GM12865 (cell line): ENCODE data around the gene CTNNA3.

ENCODE experiments used
- DNase-seq: peaks from one replicate; pipeline ENCODE4 v3.0.0; 2010; ENCODE audit warnings: low read depth
- H3K4me3 ChIP-seq: 2 replicates; pipeline ENCODE4 v1.5.1; 2011; ENCODE audit warnings: mild to moderate bottlenecking, low read depth, low read length, control low read depth
- TF ChIP-seq, protein P1 (sequence below): IDR thresholded peaks from 2 replicates; pipeline ENCODE4 v1.5.1; 2011; ENCODE audit warnings: low read length, control low read depth, low read depth, inconsistent platforms; ENCODE audit not compliant: insufficient read depth; ENCODE audit errors: missing control alignments

CTNNA3 gene

DNA sequence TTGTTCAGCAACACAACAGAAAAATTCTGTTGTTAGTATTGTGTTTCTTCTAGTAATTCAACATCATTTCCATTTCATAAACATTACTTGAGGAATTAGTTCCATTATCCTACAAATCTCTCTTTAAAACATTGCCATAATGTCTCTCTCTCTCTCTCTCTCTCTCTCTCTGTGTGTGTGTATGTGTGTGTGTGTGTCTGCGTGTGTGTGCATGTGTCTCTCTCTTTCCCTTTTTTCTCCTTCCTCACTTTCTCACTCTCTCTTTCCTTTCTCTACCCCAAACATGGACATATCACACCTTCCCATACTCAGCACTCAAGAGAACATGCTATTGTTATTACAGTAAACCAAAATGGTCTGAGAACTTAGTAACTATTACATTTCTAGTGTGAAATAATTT lies 753.6 kb downstream of the CTNNA3 start:
- no peak overlapping the region for H3K4me3 ChIP-seq
- no peak for DNase-seq
- TF ChIP-seq, protein P1, sequence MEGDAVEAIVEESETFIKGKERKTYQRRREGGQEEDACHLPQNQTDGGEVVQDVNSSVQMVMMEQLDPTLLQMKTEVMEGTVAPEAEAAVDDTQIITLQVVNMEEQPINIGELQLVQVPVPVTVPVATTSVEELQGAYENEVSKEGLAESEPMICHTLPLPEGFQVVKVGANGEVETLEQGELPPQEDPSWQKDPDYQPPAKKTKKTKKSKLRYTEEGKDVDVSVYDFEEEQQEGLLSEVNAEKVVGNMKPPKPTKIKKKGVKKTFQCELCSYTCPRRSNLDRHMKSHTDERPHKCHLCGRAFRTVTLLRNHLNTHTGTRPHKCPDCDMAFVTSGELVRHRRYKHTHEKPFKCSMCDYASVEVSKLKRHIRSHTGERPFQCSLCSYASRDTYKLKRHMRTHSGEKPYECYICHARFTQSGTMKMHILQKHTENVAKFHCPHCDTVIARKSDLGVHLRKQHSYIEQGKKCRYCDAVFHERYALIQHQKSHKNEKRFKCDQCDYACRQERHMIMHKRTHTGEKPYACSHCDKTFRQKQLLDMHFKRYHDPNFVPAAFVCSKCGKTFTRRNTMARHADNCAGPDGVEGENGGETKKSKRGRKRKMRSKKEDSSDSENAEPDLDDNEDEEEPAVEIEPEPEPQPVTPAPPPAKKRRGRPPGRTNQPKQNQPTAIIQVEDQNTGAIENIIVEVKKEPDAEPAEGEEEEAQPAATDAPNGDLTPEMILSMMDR: no peak

DNA sequence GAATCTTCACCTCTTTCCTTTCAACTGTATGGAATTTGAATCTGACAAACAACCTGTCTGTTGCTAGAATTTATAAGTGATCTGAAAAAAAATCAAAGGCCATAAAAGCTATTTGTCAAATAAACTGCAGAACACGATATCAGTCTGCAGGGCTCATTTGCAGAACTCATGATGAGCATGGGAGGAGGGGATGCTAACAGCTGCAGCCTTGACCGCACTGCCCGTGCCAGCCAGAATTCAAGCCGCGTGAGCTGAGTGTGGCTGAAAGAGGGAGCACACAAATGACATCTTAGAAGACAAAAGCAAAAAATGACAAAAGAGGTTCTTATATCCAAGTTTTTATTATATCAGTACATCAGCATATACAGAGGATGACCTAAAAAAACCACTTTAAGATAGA lies 754.5 kb downstream of the CTNNA3 start:
- no peak overlapping the region for H3K4me3 ChIP-seq
- DNase-seq: no peak
- TF ChIP-seq, protein P1: no peak

DNA sequence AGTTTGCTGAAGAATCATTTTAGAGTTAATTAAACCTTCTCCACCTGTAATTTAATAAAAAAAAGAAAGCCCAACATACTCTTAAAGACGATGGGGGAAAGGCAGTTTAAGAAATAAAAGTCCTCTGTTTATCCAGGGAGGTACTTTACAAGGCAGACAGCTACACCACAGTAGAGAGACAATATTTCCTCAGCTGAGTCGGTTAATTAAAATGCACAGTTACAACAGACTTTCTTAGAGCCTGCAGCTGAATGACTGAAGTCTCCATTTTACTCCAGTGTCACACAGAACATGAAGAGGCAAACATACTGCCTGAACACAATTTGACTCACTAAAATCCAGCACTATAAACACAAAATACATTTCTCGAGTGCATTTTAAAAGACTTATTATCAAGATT lies 755.0 kb downstream of the CTNNA3 start:
- DNase-seq: no peak
- TF ChIP-seq, protein P1: no peak
- H3K4me3 ChIP-seq: no peak overlapping the region

DNA sequence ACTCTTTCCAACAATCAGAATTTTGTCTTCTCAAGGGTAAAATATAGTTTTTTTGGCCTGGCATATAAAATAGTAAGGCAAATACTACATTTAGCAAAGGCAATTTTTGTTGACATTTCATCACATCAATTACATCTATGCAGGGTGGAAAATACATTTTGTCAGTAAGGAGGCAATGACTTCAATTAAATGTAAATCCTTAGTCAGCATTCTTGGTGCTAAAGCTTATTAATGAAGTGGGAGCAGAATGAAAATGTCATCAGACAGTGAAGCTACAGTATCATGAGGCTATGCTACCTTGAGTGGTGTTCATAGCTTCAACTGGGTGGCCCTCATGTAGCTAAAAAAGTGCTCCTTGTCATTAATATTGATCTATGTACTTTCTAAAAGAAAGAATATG lies 761.3 kb downstream of the CTNNA3 start:
- TF ChIP-seq, protein P1: no peak
- DNase-seq: no peak
- no peak overlapping the region for H3K4me3 ChIP-seq

DNA sequence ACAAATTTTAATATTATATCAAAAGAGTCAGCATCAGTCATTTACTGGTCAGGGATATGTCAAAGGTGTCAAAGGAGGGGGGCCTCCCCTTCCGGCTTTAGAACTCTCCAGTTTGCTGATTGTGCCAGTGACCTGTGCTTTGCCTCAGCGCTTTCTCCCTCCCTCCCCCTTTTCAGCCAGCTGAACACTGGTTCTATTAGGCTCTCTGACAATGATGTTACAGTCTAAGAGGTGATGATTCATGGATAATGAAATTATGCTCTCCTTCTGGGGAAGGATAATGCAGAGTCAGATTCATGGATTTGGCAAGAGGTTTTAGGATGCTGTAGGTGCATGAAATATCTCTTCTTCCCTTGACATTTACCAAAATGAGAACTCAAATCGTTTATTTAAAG lies 764.0 kb downstream of the CTNNA3 start:
- H3K4me3 ChIP-seq: no peak overlapping the region
- TF ChIP-seq, protein P1: no peak
- DNase-seq: no peak

DNA sequence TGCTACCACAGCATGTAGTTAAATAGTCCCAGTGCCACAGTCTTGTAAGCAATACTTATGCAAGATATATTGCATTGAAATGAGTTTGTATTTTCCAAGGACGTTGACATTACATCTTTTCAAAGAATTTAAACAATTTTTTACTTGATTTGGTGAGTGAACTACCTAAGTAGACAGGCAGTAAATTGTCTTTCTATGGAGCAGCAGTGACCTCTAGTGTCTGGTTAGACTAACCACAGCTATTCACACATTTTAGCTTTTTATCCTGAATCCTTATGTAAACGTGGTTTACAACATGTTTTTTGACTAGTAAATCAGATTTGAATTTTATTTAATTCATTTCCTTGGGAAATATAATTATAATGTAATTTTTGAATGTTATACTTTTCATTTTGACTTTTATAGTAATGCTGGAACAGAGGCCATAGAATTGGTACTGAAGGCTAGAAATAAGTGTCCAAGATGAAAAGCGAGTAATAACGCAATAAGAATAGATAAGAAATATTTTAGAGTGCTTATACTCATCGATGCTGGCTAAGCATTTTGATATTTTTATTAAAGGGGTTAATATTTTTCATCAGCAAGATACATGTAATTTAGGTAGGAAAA lies 764.6 kb downstream of the CTNNA3 start:
- TF ChIP-seq, protein P1: peak; percentile 64
- H3K4me3 ChIP-seq: no peak overlapping the region
- DNase-seq: peak; percentile 64

DNA sequence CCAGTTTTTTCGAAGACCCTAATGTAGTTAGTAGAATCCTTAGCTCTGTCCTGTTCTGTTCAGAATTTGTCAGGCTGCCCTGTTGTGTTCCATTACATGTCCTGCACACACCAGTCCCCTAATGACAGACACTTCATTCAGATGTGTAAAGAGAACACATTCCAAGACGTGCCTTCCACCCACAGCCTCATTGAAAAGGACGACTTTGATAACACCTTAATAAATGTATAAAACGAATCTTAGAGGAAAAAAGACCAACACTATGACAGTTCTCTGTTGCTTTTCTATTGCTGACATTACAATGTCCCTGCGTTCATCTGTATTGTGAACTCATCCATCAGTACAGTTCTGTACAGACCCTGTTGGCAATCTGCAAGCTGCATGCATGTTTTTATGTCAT lies 766.6 kb downstream of the CTNNA3 start:
- no peak for DNase-seq
- TF ChIP-seq, protein P1: no peak
- H3K4me3 ChIP-seq: no peak overlapping the region
